GM21723 (cell line): ENCODE measurements around the gene CCDC82.

ENCODE experiments used
- ATAC-seq: cut with Tn5 transposase; IDR thresholded peaks from one replicate; pipeline ENCODE4 v1.9.1; 2021; ENCODE audit warnings: mild to moderate bottlenecking, moderate library complexity; ENCODE audit not compliant: unreplicated experiment

CCDC82 gene

GRCh38 chr11:96309016-96309642, 80.6 kb downstream of the CCDC82 start:
- ATAC-seq = no peak

- no peak for ATAC-seq
Measured at GRCh38 chr11:96307776-96308140, 82.0 kb downstream of the CCDC82 start.

- no peak for ATAC-seq
Measured at GRCh38 chr11:96306933-96307775, 82.6 kb downstream of the CCDC82 start.

GRCh38 chr11:96306600-96306932, 83.1 kb downstream of the CCDC82 start:
- no peak for ATAC-seq

GRCh38 chr11:96306071-96306470, 83.6 kb downstream of the CCDC82 start:
- ATAC-seq = no peak

GRCh38 chr11:96303980-96304379, 85.7 kb downstream of the CCDC82 start:
- ATAC-seq = no peak

GRCh38 chr11:96303064-96303463, 86.6 kb downstream of the CCDC82 start:
- ATAC-seq = no peak
